ENCODE measurements around the gene SSR1. TPM values are rescaled to one million over a fixed set of nuclear protein-coding genes. Genes with fewer than 3 reads are reported as not detected.

SSR1 gene
- total RNA-seq, 4 donors from 2014 or later = 26.6 to 65.7 (median 36.8) TPM

DNA sequence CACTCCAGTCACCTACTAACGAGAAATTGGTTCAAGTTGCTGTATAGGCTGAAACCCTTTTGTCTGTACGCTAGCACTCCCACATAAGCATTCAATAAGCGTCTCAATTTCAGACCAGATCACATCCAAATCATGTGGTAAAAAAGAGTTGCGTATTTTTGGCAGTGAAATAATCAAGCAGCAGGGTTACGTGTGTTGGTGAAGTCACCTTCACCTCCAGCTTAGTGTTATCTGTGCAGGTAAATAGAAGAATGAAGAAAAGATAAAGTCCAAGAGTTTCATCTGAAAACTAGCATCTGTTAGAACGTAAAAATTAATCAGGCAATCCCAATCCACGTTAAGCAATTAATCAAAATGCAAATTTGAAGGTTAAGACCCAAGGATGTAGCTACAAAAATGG lies 11.3 kb downstream of the SSR1 start:
- no peaks in the 10 kb centered on the region for H3K27me3 ChIP-seq
- no peak overlapping the region for H3K27ac ChIP-seq
- TF ChIP-seq POLR2A (IDR thresholded peaks at IDR 0.05) = no peak
- no peak for TF ChIP-seq CTCF (IDR thresholded peaks at IDR 0.05)
- no peak for DNase-seq
- peaks cover 0 to 94% (median 0%) of the 10 kb centered on the region in 3 donors for H3K36me3 ChIP-seq
- H3K4me1 ChIP-seq = no peaks in the 10 kb centered on the region
- no peaks in the 10 kb centered on the region for H3K9me3 ChIP-seq
- no peak overlapping the region for H3K4me3 ChIP-seq

DNA sequence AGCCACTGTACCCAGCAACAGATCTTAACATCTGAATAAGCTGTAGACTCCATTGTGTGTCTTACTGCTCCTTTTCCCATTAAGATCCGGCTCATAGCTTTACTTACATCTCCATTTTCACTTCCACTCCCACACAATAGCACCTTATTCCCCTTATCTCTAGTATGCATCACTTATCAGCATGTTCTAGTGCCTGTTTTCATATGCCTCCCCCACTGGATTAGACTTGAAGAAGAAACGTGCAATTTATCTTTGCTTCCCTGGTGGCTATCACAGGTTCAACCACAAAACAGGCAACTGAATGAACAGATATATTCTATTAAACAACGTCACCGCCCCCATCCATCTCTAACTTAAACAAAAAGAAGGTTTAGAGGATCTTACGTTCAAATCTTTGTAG lies 12.1 kb downstream of the SSR1 start:
- H3K4me1 ChIP-seq = no peaks in the 10 kb centered on the region
- DNase-seq = no peak
- H3K27ac ChIP-seq = no peak overlapping the region
- TF ChIP-seq CTCF (IDR thresholded peaks at IDR 0.05) (no peak), POLR2A (IDR thresholded peaks at IDR 0.05) (no peak)
- H3K4me3 ChIP-seq = no peak overlapping the region
- peaks cover 0 to 94% (median 0%) of the 10 kb centered on the region in 3 donors for H3K36me3 ChIP-seq
- no peaks in the 10 kb centered on the region for H3K27me3 ChIP-seq
- H3K9me3 ChIP-seq = no peaks in the 10 kb centered on the region

DNA sequence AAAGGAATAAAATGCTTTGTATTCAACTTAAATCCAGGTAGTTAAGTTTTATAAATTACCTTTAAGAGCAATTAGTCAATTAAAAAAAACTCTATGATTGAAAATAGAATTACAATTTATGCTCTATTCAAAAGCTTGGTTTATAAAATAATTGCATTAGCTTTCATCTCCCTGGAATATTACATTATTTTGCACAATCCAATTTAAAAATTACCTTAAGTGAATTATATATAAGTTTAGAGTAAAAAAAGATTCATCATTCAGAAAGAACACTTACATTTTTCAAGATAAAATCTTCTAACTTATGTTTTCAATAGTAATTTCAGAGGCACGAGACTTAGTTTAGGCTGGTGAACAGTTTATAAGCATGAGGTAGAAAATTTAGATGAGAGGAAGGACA lies 14.9 kb downstream of the SSR1 start:
- peaks cover 0 to 98% (median 0%) of the 10 kb centered on the region in 3 donors for H3K36me3 ChIP-seq
- no peak overlapping the region for H3K27ac ChIP-seq

DNA sequence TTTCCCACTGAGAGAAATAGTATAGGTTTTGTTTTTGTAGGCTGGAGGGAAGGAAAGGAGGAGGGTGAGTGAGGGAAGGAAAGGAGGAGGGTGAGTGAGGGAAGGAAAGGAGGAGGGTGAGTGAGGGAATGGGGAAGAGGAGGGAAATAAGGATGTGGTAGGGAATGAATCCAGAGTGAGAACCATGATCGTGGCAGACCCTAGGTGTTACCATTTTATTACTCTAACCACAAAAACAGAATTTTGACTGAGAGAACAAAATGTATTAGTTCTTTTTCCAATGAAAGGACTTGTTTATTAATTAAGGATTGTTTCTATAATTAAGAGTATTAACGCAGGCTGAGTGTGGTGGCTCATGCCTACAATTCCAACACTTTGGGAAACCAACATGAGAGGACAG lies 16.4 kb downstream of the SSR1 start:
- Histone ChIP-seq H3K4me3 (no peak overlapping the region), H3K27ac (no peak overlapping the region), H3K27me3 (no peaks in the 10 kb centered on the region), H3K4me1 (no peaks in the 10 kb centered on the region), H3K9me3 (no peaks in the 10 kb centered on the region), H3K36me3 (peaks cover 0 to 98% (median 0%) of the 10 kb centered on the region in 3 donors)
- no peak for TF ChIP-seq CTCF (IDR thresholded peaks at IDR 0.05)
- no peak for TF ChIP-seq POLR2A (IDR thresholded peaks at IDR 0.05)
- no peak for DNase-seq

More for the DNA sequence above, 14.9 kb downstream of the SSR1 start:
- DNase-seq = no peak
- H3K4me1 ChIP-seq = no peaks in the 10 kb centered on the region
- H3K27me3 ChIP-seq = no peaks in the 10 kb centered on the region
- H3K9me3 ChIP-seq = no peaks in the 10 kb centered on the region
- TF ChIP-seq CTCF (IDR thresholded peaks at IDR 0.05) = no peak
- no peak for TF ChIP-seq POLR2A (IDR thresholded peaks at IDR 0.05)
- H3K4me3 ChIP-seq = no peak overlapping the region

- Histone ChIP-seq H3K4me3 (no peak overlapping the region), H3K9me3 (no peaks in the 10 kb centered on the region), H3K36me3 (peaks cover 0 to 97% (median 0%) of the 10 kb centered on the region in 3 donors), H3K4me1 (no peaks in the 10 kb centered on the region), H3K27ac (no peak overlapping the region), H3K27me3 (no peaks in the 10 kb centered on the region)
- DNase-seq = no peak
- TF ChIP-seq POLR2A (IDR thresholded peaks at IDR 0.05) (no peak), CTCF (IDR thresholded peaks at IDR 0.05) (no peak)
These were observed 17.1 kb downstream of the SSR1 start for GRCh38 chr6:7295916-7296315.

Data from Peyer's patch (tissue), 4 donors.